HG03025 (cell line): ENCODE measurements around the gene RFX5.
"Not testable (repeated sequence)": the region's sequence is repeated elsewhere in the genome, so short reads cannot be mapped to it uniquely, and the experiment has no call there.

Experiments
- ATAC-seq: cut with Tn5 transposase; IDR thresholded peaks from one replicate; pipeline ENCODE4 v1.9.1; 2021; ENCODE audit warnings: mild to moderate bottlenecking, moderate library complexity; ENCODE audit not compliant: unreplicated experiment, low FRiP score

The RFX5 gene

DNA sequence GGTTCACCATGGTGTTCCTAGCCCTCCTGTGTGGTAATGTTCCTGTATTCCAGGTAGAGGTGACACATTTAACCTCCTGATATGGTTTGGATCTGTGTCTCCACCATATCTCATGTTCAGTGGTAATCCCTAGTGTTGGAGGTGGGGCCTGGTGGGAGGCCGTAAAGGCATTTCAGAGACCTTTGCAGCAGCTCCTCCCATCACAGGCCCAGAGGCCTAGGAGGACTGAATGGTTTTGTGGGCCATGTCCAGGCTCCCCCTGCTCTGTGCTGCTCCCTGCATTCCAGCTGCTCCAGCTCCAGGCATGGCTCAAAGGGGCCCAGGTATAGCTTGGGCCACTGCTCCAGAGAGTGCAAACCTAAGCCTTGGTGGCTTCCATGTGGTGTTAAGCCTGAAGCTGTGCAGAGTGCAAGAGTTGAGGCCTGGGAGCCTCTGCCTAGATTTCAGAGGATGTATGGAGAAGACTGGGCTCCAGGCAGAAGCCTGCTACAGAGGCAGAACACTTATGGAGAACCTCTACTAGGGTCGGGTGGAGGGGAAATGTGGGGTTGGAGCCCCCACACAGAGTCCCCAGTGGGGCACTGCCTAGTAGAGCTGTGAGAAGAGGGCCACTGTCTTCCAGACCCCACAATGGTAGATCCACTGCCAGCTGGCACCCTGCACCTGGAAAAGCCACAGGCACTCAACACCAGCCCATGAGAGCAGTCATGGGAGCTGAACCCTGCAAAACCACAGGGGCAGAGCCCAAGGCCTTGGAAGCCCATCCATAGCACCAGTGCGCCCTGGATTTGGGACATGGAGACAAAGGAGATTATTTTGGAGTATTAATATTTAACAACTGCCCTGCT lies 15.5 kb upstream of the RFX5 start:
- no peak for ATAC-seq

DNA sequence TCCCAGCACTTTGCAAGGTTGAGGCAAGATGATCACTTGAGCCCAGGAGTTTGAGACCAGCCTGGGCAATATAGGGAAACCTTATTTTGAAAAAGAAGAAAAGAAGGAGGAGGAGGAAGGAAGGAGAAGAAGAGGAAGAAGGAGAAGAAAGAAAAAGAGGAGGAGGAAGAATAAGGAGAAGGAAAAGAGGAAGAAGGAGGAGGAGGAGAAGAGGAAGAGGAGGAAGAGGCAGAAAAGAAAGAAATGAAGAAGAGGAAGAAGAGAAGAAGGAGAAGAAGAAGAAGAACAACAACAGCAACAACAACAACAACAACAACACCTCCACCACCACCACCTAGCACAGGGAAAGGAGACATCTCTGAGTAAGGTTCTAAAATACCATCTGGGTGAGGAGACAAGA lies 14.8 kb upstream of the RFX5 start:
- no peak for ATAC-seq

DNA sequence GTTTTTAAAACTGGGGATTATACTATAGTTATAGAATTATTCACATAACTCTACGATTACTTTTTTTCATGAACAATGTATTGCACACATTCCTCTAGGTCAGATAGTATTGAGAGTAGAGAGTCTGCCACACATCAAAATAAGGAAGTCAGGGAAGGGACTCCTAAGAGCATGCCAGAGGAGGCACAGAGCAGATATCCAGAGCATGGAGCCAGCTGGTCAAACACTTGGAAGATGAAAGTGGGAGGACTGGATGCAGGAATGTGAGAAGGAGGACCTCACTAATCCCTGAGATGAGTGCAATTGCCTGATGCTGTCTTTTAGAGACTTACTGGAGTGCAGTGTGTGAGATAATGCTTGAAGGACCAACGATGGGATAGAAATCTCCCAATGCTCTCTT lies 9.6 kb upstream of the RFX5 start:
- ATAC-seq = no peak

DNA sequence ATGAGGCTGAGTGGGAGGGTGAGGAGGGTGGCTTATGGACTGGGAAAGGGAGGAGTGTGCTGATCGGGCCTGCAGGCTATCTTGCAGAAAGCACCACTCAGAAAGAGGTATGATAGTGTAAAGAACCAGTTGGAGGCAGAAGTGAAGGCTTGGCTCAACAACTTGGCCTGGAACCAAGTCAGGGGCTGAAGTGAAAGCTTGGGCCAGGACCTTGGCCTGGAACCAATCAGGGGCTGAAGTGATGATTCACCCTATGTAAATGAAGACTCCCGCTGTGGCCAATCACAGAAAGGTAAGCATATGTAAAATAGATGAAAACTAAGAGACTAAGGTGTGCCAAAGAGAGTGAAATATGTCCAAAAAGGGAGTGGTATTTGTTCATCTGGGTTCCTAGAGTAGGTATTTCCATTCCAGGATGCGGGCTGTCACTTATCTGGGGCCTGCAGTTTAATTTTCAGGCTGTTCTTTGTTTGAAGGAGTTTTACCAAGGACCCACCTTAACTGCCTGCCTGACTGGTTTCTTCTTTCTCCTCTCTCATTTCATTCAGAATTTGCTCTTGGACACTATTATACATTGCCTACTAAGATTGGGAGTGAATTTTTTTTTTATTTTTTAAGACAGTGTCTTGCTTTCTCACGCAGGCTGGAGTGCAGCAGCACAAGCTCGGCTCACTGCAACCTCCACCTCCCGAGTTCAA lies 5.1 kb upstream of the RFX5 start:
- no peak for ATAC-seq

DNA sequence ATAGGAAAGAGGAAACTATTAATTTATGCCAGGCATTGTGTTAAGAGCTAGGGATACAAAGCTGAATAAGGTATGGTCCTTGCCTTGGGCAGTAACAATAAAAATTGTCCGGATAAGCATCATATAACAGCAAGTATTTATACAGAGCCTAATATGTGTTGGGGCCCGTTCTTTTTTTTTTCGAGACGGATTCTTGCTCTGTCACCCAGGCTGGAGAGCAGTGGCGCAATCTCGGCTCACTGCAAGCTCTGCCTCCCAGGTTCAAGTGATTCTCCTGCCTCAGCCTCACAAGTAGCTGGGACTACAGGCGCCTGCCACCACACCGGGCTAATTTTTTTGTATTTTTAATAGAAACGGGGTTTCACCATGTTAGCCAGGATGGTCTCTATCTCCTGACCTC lies 3.3 kb upstream of the RFX5 start:
- ATAC-seq = not testable (repeated sequence)

DNA sequence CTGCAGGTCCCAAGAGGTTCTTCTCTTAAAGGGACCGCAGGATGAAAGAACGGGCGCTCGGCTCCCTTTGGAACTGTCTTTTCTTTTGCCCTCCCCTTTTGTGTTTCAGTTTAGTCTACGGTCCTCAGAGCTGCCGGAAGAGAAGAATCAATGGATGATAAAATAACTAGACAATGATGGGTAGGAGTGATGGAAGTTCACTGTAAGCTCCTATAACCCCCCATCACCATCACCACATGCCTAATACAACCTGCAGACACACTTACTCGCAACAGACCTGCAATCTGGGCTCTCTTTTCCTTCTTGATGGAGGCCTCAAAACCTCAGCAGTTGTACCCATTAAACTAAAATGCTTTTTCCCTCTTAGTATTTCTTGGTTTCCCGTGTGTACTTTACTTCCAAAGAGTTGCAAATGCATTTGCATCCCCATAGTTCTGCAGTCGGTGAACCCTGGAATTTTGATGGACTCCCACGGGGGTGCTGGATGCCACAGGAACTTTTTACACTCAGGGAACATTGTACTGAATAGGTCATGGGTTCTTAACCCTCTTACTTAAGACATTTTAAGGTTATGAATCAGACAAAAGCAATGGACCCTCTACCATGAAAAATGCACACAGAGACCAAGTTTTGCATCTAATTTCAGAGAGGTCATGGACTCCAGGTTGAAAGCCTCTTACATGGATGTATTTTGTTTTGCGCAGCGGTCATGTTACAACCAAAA lies 633 bp upstream of the RFX5 start:
- ATAC-seq = no peak

DNA sequence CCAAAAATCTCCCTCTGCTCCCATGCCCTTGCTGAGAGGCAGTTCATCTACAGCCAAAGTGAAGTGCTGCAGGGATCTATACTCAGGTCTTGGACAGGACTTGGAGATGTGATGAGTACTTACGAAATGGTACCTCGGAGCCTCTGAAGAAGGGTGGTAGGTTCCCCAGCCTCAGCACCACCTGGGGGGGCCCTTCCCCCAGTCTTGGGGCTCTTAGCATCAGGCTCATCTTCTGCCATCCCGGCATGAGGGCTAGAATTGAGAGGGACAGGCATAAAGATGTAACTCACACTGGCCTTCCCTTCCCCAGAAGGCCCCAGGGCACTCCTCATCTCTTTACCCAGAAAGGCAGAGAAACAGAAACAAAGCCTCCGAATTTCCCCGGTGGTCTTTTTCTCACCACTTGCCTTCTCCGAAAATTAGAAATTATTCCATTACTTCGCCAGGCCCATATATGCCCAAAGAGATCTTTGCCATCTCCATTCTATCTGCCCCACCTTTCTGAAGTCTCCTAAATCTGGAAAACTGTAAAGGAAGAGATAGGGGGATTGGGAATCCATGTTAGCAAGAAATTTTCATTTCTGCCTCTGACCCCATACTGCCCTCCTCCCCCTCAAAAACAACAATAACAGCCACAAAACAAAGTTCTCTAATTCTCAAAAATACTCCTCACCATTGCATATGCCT lies 827 bp downstream of the RFX5 start:
- ATAC-seq = no peak

DNA sequence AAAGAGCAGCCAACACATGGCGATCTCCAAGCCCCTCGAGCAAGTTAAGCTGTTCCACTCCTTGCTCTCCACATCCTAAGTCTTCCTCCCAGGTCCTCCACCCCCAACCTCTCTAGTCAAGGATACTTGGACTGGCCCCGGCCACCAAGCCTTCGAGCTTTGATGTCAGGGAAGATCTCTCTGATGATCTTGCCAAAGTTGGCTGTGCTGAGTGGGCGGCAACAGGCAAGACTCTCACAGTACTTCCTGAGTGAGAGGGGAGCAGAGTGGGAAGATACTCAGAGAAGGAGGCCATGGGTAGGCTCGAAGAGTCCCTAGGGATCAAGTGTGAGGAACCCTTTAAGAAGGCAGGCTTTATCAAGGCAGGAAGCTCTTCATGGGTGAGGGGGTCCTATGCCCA lies 2.8 kb downstream of the RFX5 start:
- ATAC-seq = no peak

DNA sequence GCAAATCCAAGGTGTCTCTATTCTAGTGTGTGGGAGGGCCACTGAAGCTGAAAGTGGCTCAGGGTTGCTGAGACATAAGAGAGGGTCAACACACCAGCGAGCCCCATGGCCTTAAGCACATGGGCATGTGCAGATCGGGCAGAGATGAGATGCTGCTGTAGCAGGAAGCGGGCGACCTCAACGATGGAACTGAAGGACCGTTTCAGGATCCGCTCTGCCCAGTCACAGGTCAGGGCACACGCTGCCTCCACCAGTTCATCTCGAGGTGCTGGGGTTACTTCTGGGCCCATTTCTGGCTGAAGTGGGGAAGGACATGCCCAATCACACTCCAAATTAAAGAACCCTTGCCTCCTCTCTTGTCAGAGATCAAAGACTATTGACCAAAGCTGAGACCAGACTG lies 3.5 kb downstream of the RFX5 start:
- no peak for ATAC-seq

DNA sequence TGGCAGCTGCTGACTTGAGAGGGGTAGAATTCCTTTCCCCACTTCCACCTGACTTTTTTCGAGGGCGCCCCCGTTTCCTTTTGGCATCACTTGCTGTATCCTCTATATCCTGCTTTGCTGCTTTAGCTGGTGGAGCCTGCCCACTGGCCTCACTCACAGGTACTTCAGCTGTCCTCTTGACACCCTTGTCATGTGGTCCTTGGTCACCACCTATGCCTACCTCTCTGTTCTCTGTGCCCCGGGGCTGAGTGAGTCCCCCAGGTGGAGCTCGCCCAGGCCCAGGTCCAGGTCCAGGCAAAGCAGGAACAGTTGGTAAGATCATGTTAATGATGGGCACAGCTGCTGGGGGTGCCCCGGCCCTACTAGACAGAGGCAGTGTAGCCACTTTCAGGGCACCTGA lies 4.5 kb downstream of the RFX5 start:
- no peak for ATAC-seq

DNA sequence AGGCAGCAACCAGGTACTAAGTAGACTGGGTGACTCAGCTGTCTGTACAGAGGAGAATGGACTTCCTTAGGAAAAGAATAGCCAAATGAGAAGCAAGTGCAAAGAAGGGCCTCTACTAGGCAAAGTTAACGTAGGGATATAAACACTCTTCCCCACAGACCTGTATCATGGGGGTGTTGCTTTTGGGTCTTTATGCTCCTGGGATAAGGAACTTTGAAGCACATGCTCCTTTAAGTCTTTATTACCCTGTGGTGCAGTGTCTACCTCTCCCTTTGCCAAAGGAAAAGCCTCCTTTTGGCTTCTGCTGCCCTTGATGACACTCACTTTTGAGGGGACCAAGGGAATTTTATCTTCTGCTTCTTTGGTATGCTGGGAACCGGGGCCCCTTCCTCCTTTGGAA lies 5.0 kb downstream of the RFX5 start:
- no peak for ATAC-seq

DNA sequence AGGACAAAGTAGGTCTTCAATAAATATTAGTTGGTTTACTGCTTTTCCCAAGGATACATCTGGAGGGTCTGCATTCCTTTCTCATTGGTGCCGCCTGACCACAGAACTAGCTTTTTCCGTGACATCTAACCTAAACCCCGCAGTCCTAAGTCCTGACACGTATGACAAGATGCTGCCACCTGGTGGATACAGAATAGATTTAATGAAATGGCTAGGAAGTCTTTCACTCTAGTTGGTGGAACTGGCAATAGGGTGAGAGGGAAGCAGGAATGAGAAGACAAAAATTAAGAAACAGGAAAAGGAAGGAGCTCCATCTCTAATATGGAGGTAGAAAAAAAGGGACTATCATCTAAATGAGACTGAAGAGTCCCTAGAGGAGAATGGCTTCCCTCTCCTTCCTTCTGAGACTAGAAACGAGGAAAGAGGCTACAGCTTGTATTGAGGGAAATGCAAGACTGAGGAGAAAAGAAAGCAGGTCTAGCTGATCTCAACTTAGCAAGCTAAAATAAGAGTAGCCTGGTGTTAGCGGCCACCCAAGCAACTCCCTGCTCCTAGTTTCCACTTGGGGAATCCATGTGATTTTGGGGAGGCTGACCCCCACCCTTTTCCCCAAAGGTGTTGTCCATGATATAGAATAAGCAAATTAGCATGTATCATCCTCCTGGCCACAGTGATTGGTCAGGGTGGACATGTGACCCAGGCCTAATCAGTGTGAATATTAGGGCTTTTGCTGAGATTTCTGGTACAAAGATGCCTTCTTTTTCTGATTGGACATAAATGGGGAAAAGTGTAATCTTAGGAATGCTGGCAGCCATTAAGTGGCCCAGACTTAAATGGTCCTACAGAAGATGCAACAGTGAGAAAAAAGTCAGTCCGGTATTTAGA lies 5.9 kb downstream of the RFX5 start:
- no peak for ATAC-seq

DNA sequence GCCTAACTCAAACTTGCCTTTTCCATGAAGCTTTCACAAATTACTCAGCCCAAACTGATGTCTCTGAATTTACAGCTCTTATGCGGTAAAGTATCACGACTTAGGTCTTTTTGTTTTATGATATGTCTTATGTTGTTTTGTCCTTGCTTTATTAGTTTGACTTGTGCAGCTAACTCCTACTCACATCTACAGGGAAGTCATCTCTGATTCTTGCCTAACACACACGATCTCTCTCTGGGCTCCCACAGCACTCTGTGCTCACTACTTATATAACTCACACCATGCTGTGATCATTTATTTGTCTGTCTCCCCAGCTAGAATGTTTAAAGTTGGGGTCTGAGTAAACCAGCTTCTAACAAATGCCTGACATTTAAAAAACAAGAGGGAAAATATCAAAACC lies 10.5 kb downstream of the RFX5 start:
- no peak for ATAC-seq

DNA sequence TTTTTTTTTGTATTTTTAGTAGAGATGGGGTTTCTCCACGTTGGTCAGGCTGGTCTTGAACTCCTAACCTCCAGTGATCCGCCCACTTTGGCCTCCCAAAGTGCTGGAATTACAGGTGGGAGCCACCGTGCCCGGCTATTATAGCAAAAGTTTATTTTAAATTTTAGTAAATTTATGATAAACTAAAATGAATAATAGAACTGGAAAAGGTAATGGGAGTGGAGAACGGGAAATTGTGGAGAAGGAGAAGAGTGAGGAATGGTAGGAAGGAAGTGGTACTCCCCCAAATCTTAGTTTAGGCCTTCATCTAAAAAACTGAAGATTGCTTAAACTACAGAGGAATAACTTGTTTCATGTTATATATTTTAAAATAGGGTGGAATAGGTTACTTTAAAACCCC lies 12.2 kb downstream of the RFX5 start:
- no peak for ATAC-seq

DNA sequence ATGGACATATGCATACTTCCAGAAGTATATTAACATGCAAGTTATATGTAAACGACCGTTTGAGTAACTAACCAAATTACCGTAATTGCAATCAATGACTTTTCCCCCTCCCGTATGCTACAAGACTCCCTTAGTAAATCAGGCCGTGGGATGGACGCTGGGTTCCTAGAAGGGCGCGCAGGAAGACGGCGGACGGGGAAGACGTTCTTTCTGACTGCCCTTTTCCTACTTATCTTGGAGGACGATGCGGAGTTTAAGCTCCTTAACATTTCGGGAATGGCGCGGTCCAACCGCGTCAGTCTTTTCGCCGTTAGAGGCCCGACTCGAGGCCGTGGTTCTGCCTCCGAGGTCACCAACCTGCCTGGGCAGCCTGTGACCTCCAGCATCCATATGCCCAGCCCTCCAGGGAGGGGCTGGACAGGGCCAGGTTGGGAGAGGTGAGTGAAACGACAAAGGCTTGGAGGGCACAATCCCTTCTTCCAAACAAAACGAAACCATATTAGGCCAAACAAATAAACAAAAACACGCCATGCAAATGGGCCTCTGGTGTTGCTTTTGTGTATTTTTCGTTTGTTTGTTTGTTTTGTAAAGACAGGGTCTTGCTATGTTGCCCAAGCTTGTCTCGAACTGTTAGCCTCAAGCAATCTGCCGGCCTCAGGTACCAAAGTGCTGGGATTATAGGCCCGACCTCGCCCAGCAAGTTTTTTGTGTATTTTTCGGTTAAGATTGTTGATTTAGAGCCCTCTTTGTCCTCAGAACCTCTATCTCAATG lies 19.0 kb downstream of the RFX5 start:
- no peak for ATAC-seq

DNA sequence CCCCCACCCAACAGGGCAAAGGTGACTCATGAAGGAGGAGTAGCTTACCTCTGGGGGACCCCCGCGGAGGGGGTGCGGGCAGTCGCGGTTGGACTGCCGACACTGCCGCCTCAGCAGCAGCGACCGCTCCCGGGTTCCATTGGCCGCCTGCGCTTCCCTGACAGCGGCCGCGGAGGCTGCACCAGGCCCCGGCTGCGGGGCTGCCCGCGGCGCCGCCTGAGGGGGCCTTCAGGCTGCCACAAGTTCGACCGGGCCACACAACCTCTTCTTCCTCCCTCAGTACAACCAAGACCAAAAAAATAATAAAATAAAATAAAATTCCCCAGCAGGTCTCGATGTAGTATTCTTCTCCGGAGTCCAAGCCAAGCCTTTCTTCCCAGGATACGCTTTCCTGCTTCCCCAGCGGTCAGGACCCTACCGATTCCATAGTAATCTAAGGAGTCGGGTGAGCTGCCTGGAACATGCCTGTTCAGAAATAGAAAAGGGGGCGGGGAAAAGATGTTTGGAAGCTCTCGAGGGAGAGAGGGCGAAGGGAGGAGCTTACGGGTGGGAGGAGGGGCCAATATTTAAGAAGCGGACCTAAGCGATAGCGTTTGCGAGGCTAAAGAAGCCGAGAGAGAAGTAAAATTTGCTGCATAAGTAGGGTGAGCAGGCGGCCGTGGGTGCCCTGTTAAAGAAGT lies 19.7 kb downstream of the RFX5 start, which contains the start of gene PI4KB:
TSS of gene PI4KB (minus strand) at position 194 of the 680 bp plus-strand sequence. CDS start 10,935 bp downstream, outside the sequence.
- peak; percentile 69 for ATAC-seq

DNA sequence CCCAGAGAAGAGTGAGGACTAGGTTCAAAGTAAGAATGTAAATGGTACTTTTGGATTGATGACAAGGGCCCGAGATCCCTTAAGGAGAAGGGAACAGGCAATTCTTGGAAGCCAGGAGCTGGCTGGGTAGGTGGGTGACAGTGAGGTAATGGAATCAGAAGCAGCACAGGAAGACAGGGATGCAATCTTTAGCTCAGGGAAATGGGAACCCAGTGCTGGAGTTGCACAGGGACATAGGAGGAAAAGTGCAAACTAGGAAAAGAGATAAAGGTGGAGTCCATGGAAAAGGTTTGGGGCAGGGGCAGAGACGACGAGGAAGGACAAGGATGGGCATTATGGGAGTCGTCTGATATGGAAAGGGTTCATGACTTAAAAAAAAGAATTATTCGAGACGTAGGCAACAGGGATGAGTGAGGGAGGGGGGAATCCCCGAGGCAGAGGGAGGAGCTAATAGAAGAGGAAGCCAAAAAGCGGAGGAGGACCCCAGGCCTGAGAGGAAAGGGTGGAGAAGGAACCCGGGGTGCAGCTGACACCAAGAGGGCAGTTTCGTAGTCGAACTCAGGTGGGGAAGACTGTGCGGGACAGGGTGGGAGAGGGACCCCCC lies 20.3 kb downstream of the RFX5 start:
- ATAC-seq = peak; percentile 42
